Upper lobe of right lung (tissue), 1 donor: ENCODE results near the gene ANXA2R. TPM values are rescaled to one million over a fixed set of nuclear protein-coding genes. Genes with fewer than 3 reads are reported as not detected.

Experiments used
- ATAC-seq: fragments of 200-7000 bp; cut with Tn5 transposase; one replicate; pipeline ENCODE4 v1.9.1; 2020; ENCODE audit warnings: mild to moderate bottlenecking, moderate library complexity
- DNase-seq: peaks from one replicate; pipeline ENCODE4 v3.0.0-alpha.2; 2020
- H3K27ac ChIP-seq: fragments of 200-600 bp; one replicate; pipeline ENCODE4 v1.8.0; 2022
- H3K27me3 ChIP-seq: fragments of 200-600 bp; one replicate; pipeline ENCODE4 v1.8.0; 2022; ENCODE audit warnings: mild to moderate bottlenecking
- H3K36me3 ChIP-seq: fragments of 200-600 bp; one replicate; pipeline ENCODE4 v1.8.0; 2022
- H3K4me1 ChIP-seq: fragments of 200-600 bp; one replicate; pipeline ENCODE4 v1.8.0; 2022
- H3K4me3 ChIP-seq: fragments of 200-600 bp; one replicate; pipeline ENCODE4 v1.8.0; 2022; ENCODE audit warnings: mild to moderate bottlenecking
- H3K9me3 ChIP-seq: fragments of 200-600 bp; one replicate; pipeline ENCODE4 v1.8.0; 2022
- intact Hi-C: fragments of 100-400 bp; cut with DNase I; formaldehyde crosslinking; loops from one replicate; pipeline ENCODE4 v1.11.0; 2022
- total RNA-seq: library from RNA; stranded (reverse); fragmentation: NEBNext Ultra II Directional; extraction: Animal tissue kit (Norgen Biotek cat#: 25700); gene quantifications from one replicate; pipeline ENCODE4 v1.2.1, GENCODE V29; 2021
- TF ChIP-seq, protein P1 (sequence below): fragments of 200-600 bp; IDR thresholded peaks from one replicate; pipeline ENCODE4 v1.8.0; 2022; ENCODE audit warnings: antibody characterized with exemption
- donor health status: DM: no; HTN: yes; CAD: no; lungs with severe emphysema.

The ANXA2R gene
- total RNA-seq, 1 donor from 2014 or later: 4.8 TPM

DNA sequence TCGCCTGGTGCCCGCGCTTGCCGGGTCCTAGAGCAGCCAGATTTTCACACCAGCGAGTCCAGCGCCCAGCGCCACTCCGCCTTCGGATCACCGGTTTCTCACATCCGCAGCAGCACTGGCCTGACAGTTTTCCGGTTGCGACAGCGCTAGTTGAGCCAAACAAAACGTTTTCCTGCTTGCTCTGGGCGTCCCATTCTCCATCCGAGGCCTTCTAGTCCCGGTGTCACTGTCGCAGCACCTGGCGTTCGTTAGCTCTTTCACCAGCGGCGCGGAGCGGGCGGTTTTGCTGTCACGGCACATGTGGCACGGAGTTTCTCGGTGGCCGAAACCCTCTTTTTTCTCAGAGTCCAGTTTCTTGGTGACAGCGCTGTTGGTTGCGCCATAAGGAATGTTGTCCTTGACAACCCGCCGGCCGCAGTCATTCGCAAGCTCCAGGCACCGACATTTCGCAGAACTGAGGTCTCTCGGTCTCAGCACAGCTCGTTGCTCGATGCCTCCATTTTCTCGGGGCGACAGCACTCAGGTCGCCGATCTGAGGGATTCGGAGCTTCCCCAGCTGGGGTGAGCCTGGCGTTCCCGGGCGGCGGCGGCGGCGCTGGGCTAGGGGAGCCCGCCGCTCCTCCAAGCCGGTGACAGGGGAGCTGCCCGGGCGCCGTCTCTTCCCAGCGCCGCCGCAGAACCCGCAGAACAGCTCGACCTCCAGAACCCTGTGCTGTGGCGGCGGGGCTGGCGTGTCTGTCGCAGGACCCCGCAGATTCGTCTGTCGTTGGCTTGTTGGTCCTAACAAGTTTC, 47.8 kb downstream of the ANXA2R start:
- Histone ChIP-seq H3K4me3 (peak overlapping the region; percentile 56), H3K27ac (peak overlapping the region; percentile 98), H3K9me3 (no peaks in the 10 kb centered on the region), H3K27me3 (peaks cover 66% of the 10 kb centered on the region), H3K36me3 (no peaks in the 10 kb centered on the region), H3K4me1 (peaks cover 7% of the 10 kb centered on the region)
- ATAC-seq (peak; percentile 82), DNase-seq (peak; percentile 91)
- intact Hi-C loops: no loop called here
- TF ChIP-seq, protein P1, sequence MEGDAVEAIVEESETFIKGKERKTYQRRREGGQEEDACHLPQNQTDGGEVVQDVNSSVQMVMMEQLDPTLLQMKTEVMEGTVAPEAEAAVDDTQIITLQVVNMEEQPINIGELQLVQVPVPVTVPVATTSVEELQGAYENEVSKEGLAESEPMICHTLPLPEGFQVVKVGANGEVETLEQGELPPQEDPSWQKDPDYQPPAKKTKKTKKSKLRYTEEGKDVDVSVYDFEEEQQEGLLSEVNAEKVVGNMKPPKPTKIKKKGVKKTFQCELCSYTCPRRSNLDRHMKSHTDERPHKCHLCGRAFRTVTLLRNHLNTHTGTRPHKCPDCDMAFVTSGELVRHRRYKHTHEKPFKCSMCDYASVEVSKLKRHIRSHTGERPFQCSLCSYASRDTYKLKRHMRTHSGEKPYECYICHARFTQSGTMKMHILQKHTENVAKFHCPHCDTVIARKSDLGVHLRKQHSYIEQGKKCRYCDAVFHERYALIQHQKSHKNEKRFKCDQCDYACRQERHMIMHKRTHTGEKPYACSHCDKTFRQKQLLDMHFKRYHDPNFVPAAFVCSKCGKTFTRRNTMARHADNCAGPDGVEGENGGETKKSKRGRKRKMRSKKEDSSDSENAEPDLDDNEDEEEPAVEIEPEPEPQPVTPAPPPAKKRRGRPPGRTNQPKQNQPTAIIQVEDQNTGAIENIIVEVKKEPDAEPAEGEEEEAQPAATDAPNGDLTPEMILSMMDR: no peak

DNA sequence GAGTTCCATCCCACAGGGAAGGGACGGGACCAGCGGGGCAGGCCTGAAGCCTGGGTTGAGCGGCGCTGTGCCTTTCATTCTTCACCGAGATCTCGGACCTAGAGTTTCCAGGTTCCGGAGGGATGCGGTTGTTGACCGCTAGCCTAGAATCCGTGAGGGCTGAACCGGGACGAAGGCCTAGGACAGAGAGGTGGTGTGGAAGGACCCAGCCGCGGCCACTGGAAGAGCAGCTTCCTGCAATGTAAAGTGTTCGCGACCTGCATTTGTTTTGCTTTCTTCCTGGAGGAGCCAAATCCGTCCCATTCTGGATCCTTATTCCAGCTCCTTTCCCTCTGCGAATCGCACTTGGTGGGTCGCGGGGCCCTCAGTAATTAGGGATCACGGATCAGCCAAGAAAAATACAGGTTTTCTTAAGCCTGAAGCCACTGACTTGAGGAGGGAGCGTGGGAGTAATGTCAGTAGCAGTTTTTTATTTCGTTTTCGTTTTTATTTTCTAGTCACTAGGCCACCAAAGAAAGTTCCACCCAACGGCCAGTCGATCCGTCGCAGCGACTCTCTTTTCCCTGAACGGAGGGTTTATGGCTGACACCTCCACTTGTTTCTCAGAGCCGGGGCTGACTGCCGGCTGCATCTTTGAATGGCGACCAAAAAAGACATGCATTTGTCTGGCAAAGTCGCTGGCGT, 48.6 kb downstream of the ANXA2R start:
- ATAC-seq (no peak), DNase-seq (no peak)
- H3K4me3 ChIP-seq: peak overlapping the region; percentile 56
- H3K4me1 ChIP-seq: peaks cover 7% of the 10 kb centered on the region
- TF ChIP-seq, protein P1: no peak
- peaks cover 63% of the 10 kb centered on the region for H3K27me3 ChIP-seq
- H3K27ac ChIP-seq: peak overlapping the region; percentile 98
- H3K36me3 ChIP-seq: no peaks in the 10 kb centered on the region
- intact Hi-C loops: no loop called here
- no peaks in the 10 kb centered on the region for H3K9me3 ChIP-seq

DNA sequence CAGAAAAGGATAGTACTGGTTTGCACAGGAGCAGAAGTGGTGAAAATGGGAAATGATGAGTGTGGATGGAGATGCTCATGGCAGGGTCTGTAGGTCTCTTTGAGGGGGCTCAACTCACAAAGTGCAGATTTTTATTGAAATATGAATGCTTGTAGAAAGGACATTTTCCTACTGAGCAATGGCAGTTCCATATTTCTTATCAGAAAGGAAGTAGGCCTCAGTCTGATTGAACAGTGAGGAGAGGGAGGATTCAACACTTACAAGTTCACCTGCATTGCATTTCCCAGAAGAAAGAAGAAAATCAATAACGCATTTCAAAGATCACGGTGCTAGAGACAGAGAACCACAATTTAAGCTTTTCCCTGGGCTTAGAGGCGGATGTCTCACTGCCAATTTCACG, 49.2 kb downstream of the ANXA2R start:
- TF ChIP-seq, protein P1: no peak
- Histone ChIP-seq H3K4me1 (peaks cover 7% of the 10 kb centered on the region), H3K27ac (peak overlapping the region; percentile 98), H3K9me3 (no peaks in the 10 kb centered on the region), H3K4me3 (peak overlapping the region; percentile 56), H3K27me3 (peaks cover 57% of the 10 kb centered on the region), H3K36me3 (no peaks in the 10 kb centered on the region)
- no peak for DNase-seq
- ATAC-seq: no peak
- intact Hi-C loops: no loop called here

Other genes with a start within 250 kb of the ANXA2R start
- 884 TPM for gene SELENOP, start 228.4 kb downstream of the ANXA2R start, total RNA-seq
- 26.9 TPM for gene ZNF131, start 80.6 kb upstream of the ANXA2R start, total RNA-seq
- 6.0 TPM for gene NIM1K, start 151.9 kb upstream of the ANXA2R start, total RNA-seq